Fibroblast of skin of right biceps (primary cell): ENCODE results near the gene PLEKHA3.
"Not testable (repeated sequence)": the region's sequence is repeated elsewhere in the genome, so short reads cannot be mapped to it uniquely, and the experiment has no call there.

Experiments
- DNase-seq: peaks from one replicate; pipeline ENCODE4 v3.0.0-alpha.2; 2013

The PLEKHA3 gene

GRCh38 chr2:178525460-178525859, 45.2 kb downstream of the PLEKHA3 start:
- not testable (repeated sequence) for DNase-seq

- no peak for DNase-seq
Observed at GRCh38 chr2:178526256-178526655, 46.0 kb downstream of the PLEKHA3 start.

GRCh38 chr2:178527592-178527991, 47.3 kb downstream of the PLEKHA3 start:
- DNase-seq = no peak

- DNase-seq = no peak
Observed at GRCh38 chr2:178528647-178529046, 48.4 kb downstream of the PLEKHA3 start.

- DNase-seq = no peak
Observed at GRCh38 chr2:178529194-178529593, 48.9 kb downstream of the PLEKHA3 start.

GRCh38 chr2:178530131-178530530, 49.9 kb downstream of the PLEKHA3 start:
- DNase-seq = no peak

- DNase-seq = no peak
Observed at GRCh38 chr2:178530625-178531142, 50.4 kb downstream of the PLEKHA3 start.

GRCh38 chr2:178531168-178531567, 50.9 kb downstream of the PLEKHA3 start:
- DNase-seq = no peak

- DNase-seq = no peak
Observed at GRCh38 chr2:178536037-178536436, 55.8 kb downstream of the PLEKHA3 start.

- DNase-seq = no peak
Observed at GRCh38 chr2:178542161-178542560, 61.9 kb downstream of the PLEKHA3 start.

- no peak for DNase-seq
Observed at GRCh38 chr2:178542569-178542968, 62.3 kb downstream of the PLEKHA3 start.

GRCh38 chr2:178550352-178550751, 70.1 kb downstream of the PLEKHA3 start:
- no peak for DNase-seq

- DNase-seq = peak; percentile 87
Observed at GRCh38 chr2:178553047-178553446, 72.8 kb downstream of the PLEKHA3 start.
